Measurements from ENCODE around the gene NRCAM. TPM values are rescaled to one million over a fixed set of nuclear protein-coding genes. Genes with fewer than 3 reads are reported as not detected.

The NRCAM gene
- total RNA-seq, 1 experiment from 2014 or later: 1.1 TPM

DNA sequence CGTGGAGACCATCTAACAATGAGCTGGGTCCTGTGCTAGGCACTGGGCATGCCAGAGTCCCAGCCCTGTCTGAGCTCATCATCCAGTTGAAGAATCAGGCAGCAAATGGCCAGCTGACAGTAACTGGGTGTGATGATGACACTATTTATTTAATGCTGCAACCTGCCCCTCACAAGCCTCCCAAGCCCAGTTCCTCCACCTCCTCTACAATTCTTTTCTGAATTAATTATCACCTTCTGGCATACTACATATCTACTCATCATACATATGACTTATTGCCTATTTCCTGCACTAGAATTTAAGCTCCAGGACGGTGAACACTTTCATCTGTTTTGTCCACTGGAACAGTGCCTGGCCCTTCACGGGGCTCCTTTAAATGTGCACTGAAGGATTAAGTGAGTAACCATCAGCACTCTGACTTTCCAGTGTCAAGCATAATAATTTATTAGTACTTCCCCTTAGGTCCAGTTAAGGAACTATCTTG is 229.4 kb downstream of the NRCAM start:
- CTCF ChIA-PET: interaction anchor here (0.5 kb wide), 1 partner anchor 9 kb away, joined by 5 read pairs; no protein-coding TSS in a partner anchor

DNA sequence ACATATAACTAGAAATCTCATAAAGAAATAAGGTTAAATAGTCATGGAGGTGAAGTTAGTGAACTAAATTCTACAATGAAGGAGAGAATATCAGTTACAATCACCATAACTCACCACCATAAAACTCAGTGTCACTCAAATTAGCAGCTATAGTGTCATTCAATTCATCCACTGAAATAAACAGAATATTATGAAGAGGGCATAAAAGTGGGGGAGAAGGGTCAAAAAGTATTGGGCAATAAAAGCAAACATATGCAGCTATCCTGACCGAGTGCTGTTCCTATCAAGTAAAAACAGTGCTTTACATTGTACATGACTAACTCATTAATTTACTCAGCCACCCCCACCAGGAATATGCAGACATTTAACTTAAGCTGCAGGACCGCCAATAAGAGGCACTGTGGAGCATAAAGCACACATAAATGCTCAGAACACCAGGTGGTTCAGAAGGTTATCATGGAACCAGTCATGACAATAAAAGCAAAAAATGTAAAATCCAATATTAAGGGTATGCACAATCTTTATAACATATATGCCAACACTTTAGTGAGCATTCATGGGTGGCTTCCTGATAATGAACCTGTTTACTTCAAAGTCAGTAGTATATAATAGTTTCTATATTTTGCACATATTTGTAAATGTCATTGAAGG is 230.6 kb downstream of the NRCAM start:
- BruUV-seq (replicated peaks): no TSS peak
- Mint-ChIP-seq H3K4me3 (ENCODE audit: unreplicated experiment) (no peak overlapping the region), H3K4me1 (ENCODE audit: insufficient read depth, unreplicated experiment) (peaks cover 5% of the 10 kb centered on the region), H3K36me3 (ENCODE audit: insufficient read depth, unreplicated experiment) (no peaks in the 10 kb centered on the region), H3K27me3 (ENCODE audit: insufficient read depth, unreplicated experiment) (no peaks in the 10 kb centered on the region), H3K27ac (ENCODE audit: low read depth, unreplicated experiment) (no peak overlapping the region), H3K9me3 (ENCODE audit: unreplicated experiment) (no peaks in the 10 kb centered on the region)
- intact Hi-C loops (cut with micrococcal nuclease): no loop called here
- POLR2A ChIA-PET: interaction anchor here (1.6 kb wide), 1 partner anchor 32 kb away, joined by 3 read pairs; no protein-coding TSS in a partner anchor
- CTCF ChIA-PET: no interaction called here
- TF ChIP-seq, protein P1, sequence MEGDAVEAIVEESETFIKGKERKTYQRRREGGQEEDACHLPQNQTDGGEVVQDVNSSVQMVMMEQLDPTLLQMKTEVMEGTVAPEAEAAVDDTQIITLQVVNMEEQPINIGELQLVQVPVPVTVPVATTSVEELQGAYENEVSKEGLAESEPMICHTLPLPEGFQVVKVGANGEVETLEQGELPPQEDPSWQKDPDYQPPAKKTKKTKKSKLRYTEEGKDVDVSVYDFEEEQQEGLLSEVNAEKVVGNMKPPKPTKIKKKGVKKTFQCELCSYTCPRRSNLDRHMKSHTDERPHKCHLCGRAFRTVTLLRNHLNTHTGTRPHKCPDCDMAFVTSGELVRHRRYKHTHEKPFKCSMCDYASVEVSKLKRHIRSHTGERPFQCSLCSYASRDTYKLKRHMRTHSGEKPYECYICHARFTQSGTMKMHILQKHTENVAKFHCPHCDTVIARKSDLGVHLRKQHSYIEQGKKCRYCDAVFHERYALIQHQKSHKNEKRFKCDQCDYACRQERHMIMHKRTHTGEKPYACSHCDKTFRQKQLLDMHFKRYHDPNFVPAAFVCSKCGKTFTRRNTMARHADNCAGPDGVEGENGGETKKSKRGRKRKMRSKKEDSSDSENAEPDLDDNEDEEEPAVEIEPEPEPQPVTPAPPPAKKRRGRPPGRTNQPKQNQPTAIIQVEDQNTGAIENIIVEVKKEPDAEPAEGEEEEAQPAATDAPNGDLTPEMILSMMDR (IDR thresholded peaks at IDR 0.05; ENCODE audit: unreplicated experiment): no peak
- DNase-seq (ENCODE audit: unreplicated experiment): no peak

More for the DNA sequence above, 229.4 kb downstream of the NRCAM start:
- no peak for DNase-seq (ENCODE audit: unreplicated experiment)
- intact Hi-C loops (cut with micrococcal nuclease): no loop called here
- TF ChIP-seq, protein P1 (IDR thresholded peaks at IDR 0.05; ENCODE audit: unreplicated experiment): no peak
- no peak overlapping the region for H3K27ac Mint-ChIP-seq (ENCODE audit: low read depth, unreplicated experiment)
- POLR2A ChIA-PET: interaction anchor here (1.6 kb wide), 1 partner anchor 33 kb away, joined by 3 read pairs; no protein-coding TSS in a partner anchor
- H3K36me3 Mint-ChIP-seq (ENCODE audit: insufficient read depth, unreplicated experiment): no peaks in the 10 kb centered on the region
- BruUV-seq (replicated peaks): no TSS peak
- H3K4me1 Mint-ChIP-seq (ENCODE audit: insufficient read depth, unreplicated experiment): peaks cover 5% of the 10 kb centered on the region
- no peaks in the 10 kb centered on the region for H3K27me3 Mint-ChIP-seq (ENCODE audit: insufficient read depth, unreplicated experiment)
- no peak overlapping the region for H3K4me3 Mint-ChIP-seq (ENCODE audit: unreplicated experiment)
- no peaks in the 10 kb centered on the region for H3K9me3 Mint-ChIP-seq (ENCODE audit: unreplicated experiment)

DNA sequence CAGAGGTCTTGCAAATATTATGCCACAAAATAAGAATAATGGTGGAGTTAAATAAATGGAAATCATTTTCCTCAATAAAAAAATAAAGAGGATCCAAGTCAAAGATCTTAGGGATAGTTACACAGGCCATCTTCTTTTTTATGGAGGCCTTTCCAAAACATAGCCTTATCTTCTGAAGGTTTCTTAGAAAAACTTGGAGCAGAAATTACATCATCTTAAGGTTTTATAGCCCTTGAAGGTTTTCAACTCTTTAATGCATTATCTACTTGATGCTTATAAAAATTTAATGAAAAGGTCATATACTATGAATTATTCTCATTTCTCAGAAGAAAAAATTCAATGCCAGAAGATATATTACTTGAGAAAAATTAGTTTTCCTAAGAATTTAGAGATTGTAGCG is 231.8 kb downstream of the NRCAM start:
- Mint-ChIP-seq H3K36me3 (ENCODE audit: insufficient read depth, unreplicated experiment) (no peaks in the 10 kb centered on the region), H3K27me3 (ENCODE audit: insufficient read depth, unreplicated experiment) (no peaks in the 10 kb centered on the region), H3K4me1 (ENCODE audit: insufficient read depth, unreplicated experiment) (peaks cover 5% of the 10 kb centered on the region), H3K9me3 (ENCODE audit: unreplicated experiment) (no peaks in the 10 kb centered on the region), H3K4me3 (ENCODE audit: unreplicated experiment) (no peak overlapping the region), H3K27ac (ENCODE audit: low read depth, unreplicated experiment) (no peak overlapping the region)
- ChIA-PET POLR2A (no interaction called here), CTCF (interaction anchor here (0.6 kb wide), 1 partner anchor 32 kb away, joined by 3 read pairs; no protein-coding TSS in a partner anchor)
- TF ChIP-seq, protein P1 (IDR thresholded peaks at IDR 0.05; ENCODE audit: unreplicated experiment): no peak
- intact Hi-C loops (cut with micrococcal nuclease): no loop called here
- no peak for DNase-seq (ENCODE audit: unreplicated experiment)
- BruUV-seq (replicated peaks): no TSS peak

DNA sequence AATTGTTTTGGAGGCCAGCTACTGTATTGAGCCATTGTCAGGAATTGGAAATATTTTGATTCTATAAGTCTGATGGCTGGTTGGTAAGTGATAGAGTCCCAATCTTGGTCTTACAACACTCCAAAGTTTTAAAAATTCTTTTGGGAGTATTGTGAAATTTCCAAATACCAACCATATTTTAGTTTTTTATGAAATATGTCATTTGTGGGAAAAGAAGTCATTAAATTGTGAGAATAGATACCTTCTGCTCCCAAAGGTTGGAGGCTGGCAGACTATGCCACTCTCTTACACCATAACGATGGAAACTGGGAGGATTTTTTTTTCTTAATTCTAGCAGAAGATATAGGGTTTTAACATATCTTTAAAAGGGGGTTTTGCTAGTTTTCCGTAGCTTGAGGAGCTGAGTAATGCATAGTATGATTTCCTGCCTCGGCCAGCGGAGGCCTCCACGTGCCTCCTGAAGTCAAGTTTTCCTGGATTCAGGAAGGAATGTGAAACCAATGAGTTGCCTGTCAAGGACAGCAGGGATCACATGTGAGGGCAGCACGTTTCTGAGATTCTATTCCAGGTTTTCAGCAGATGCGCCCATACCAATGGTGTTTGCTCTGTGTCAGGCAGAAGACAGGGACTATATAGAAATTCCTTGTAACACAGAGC is 233.9 kb downstream of the NRCAM start:
- Mint-ChIP-seq H3K4me1 (ENCODE audit: insufficient read depth, unreplicated experiment) (peaks cover 5% of the 10 kb centered on the region), H3K9me3 (ENCODE audit: unreplicated experiment) (no peaks in the 10 kb centered on the region), H3K36me3 (ENCODE audit: insufficient read depth, unreplicated experiment) (no peaks in the 10 kb centered on the region), H3K27me3 (ENCODE audit: insufficient read depth, unreplicated experiment) (no peaks in the 10 kb centered on the region), H3K27ac (ENCODE audit: low read depth, unreplicated experiment) (no peak overlapping the region), H3K4me3 (ENCODE audit: unreplicated experiment) (no peak overlapping the region)
- ChIA-PET POLR2A (interaction anchor here (0.6 to 0.7 kb wide), 2 partner anchors 23 to 30 kb away, joined by 3 to 5 read pairs; no protein-coding TSS in a partner anchor), CTCF (no interaction called here)
- peak; percentile 32 for DNase-seq (ENCODE audit: unreplicated experiment)
- TF ChIP-seq, protein P1 (IDR thresholded peaks at IDR 0.05; ENCODE audit: unreplicated experiment): no peak
- BruUV-seq (replicated peaks): no TSS peak
- intact Hi-C loops (cut with micrococcal nuclease): no loop called here

All from MCF 10A (cell line).